ENCODE data around the gene TMCO4.

Gene TMCO4

DNA sequence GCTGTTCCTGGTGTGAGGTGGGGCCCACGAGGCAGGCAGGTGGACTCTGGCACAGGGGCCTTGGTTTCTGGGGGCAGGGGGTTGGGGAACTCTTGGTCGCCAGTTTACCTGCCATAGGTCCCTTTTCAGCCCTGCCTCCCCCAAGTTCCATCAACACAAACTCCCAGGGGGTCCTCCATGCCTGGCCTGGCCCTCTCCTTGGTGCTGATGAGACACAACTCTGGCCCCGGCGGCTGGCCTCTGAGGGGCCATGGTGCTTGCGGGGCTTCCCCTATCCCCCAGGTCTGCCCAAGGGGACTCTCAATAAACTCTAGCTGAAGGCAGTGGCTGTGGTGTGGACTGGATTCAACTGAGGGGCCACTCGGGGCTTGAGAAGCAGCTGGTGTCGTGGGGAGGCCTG is 119.1 kb downstream of the TMCO4 start:
- DNase-seq, result no peak

DNA sequence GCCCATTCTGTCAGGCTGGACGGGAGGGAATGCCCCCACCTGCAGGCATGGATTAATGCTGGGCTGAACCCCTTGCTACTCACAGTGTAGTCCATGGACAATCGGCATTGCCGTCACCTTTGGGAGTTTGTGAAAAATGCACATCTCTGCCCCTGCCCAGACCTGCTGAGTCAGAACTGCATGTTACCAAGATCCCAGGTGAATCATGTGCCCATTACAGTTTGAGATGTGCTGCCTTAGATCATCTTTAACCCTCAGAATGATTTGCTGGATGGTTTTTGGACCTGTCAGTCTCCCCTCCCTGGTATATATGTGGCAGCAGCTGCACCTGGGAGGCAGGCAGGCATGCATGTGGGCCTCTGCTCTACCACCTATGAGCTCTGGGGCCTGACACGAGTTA is 120.0 kb downstream of the TMCO4 start:
- no peak for DNase-seq

DNA sequence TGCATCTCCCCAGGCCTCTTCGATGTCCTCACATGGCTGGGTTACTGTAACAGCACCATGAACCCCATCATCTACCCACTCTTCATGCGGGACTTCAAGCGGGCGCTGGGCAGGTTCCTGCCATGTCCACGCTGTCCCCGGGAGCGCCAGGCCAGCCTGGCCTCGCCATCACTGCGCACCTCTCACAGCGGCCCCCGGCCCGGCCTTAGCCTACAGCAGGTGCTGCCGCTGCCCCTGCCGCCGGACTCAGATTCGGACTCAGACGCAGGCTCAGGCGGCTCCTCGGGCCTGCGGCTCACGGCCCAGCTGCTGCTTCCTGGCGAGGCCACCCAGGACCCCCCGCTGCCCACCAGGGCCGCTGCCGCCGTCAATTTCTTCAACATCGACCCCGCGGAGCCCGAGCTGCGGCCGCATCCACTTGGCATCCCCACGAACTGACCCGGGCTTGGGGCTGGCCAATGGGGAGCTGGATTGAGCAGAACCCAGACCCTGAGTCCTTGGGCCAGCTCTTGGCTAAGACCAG is 120.7 kb downstream of the TMCO4 start:
- DNase-seq, result no peak

DNA sequence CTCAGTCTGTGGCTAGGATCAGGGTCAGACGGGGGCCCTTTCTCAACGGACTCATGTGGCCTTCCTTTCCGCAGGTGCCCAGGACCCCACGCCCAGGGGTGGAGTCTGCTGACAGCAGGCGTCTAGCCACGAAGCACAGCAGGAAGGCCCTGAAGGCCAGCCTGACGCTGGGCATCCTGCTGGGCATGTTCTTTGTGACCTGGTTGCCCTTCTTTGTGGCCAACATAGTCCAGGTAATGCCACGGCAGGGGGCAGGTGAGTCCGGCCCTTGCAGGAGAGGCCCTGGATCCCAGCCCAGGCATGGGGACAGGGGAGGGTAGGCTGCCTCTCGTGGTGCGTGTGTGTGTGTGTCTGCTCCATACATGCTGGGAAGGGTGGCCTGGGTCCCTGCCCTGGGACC is 121.2 kb downstream of the TMCO4 start:
- DNase-seq, result no peak

DNA sequence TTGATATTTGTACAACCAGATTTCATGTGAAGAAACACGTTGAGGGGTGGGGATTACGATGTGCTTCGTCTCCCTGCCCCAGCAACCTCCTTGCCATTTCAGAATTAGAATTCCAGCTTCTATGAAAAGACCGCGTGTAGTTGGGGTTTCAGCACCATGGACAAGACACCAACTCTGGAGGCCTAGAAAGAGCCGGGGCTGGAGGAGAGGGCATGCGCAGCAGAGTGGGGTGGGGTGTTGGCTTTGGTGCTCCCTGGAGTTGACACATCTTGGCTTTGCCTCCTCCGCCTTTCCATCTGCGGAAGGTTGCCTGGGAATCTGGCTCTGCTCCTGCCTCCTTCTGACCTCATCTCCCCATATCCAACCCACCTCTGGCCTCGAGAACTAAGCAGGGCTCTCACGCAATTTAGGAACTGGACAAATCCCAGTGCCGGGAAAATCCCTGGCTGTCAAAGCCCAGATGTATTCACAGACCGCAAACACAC is 123.2 kb downstream of the TMCO4 start:
- no peak for DNase-seq

DNA sequence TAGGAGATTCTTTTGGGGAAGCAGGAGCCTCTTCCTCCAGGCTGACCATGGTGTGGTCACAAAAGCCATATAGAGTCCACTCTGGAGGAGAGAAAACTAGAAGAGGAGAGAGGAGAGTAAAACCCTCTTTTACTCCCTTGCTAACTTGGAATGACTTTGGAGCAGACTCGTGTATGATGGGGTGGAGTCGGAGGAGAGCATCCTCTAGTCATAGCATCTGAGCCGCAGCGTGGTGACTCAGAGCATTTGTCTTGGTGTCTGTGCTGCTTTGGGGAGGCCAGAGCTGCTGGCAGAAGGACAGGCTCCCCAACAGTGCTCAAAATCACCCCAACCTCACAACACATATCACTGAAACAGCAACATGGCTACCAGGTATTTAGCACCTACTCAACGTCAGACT is 123.9 kb downstream of the TMCO4 start:
- no peak for DNase-seq

DNA sequence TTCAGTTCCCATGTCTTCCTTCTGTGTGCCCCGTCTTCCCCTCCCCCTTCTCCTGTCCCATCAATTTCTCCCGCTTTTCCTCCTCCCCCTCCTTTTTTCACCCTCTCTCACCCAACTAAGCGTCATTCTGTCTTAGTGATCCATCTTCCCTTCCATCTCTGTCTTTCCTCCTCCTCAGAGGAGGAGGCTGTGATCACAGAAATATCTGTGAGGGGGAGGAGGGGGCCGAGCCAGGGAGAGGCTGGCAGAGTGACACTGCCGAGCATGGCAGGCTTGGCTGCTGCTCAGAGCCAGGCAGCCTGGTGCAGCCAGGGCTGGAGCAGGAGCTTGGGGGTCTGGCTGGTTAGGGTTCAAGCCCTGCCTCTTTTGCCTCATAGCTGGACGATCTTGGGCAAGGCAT is 127.5 kb downstream of the TMCO4 start:
- DNase-seq, result no peak

DNA sequence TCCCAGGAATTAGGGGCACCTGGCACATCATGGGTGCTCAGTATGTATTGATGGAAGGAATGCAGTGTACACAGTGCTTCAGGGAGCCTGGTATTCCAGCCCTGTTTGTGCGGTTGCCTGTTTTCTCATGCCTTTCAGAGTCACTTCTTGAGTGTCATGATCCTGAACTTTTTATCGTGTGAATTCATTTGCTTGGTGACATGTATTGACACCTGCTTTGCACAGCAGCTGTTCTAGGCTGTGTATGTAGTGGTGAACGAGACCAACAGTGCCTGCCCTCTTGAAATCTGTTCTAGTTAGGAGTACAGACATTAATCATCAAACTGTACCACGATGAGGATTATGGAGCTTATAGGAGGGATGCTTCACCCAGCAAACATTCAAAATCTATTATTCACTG is 128.9 kb downstream of the TMCO4 start:
- DNase-seq, result no peak

DNA sequence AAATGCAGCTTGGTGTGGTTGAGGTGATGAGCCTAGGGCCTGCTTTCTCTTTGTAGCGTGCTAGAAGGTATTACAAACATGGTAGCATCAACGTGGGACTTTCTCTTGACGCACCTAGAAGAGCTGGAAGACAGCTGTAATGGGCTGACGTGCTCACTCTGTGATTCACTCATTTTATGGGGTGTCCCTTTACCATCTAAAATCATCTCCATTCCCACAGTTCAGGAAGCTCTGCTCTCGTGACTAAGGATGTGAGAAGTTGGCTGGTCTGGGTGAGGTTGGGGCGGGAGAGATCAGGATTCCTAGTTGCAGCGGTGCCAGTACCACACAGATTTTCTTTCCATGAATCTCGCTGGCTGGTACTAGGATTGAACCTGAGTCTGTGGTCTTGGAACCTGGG is 130.8 kb downstream of the TMCO4 start:
- DNase-seq, result no peak

DNA sequence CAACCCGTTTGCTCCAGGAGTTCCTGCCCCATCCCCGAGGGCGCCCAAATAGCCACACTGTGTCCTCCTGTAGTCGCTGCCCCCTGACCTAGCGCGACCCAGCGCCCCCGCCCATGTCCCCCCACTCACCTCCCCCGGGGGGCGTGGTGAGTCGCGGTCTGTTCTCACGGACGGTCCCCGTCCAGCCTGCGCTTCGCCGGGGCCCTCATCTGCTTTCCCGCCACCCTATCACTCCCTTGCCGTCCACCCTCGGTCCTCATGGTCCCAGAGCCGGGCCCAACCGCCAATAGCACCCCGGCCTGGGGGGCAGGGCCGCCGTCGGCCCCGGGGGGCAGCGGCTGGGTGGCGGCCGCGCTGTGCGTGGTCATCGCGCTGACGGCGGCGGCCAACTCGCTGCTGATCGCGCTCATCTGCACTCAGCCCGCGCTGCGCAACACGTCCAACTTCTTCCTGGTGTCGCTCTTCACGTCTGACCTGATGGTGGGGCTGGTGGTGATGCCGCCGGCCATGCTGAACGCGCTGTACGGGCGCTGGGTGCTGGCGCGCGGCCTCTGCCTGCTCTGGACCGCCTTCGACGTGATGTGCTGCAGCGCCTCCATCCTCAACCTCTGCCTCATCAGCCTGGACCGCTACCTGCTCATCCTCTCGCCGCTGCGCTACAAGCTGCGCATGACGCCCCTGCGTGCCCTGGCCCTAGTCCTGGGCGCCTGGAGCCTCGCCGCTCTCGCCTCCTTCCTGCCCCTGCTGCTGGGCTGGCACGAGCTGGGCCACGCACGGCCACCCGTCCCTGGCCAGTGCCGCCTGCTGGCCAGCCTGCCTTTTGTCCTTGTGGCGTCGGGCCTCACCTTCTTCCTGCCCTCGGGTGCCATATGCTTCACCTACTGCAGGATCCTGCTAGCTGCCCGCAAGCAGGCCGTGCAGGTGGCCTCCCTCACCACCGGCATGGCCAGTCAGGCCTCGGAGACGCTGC is 133.9 kb downstream of the TMCO4 start:
- no peak for DNase-seq

DNA sequence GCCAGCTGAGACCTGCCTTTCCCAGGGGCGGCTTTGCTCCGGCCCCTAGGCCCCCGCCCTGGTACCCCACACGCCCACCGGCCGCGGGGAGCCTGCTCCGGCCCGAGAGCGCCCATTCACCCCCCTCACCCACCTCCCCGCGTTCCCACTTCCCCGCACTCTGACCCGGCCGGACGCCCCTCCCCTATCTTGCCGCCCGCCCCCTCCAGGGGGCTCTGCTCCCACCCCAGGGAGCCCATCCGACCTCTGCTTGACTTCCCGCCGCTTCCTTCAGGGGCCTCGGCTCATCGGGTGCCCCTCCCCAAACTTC is 134.6 kb downstream of the TMCO4 start:
- DNase-seq, result no peak

DNA sequence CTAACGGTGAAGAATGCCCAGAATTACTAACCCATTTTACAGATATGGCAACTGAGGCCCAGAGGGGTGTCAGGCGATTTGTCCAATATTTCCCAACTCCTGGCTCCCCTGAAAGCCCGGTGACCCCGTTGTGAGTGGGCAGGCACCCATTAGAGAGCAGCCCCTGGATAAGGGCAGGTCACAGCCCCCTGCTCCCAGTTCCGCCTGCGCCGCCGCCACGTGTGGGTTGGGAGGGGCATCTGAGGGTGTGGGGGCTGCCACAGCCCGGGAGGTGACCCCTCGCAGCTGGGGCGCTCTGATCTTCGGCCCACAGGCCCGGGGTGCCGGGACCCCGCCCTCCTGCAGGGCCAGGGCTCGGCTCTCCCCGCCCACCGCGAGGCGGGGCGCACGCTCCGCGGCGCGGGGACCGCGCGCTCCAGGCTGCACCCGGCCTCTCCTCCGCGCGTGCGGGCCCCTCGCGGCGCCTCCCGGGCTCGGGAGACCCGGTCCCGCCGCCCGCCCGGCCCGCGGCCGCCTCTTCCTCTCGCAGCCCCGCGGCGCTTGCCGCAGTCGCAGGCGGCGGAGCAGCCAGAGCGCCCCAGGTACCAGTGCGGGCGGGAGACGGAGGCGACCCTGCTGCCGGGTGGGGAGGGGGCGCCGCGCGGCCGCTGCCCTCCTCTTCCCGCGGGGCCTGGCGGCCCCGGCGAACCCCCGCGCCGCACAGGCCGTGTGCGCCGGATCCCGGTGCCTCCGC is 135.1 kb downstream of the TMCO4 start, which contains the start of gene HTR6:
Gene HTR6 (plus strand): TSS at position 423 of the 733 bp plus-strand sequence. CDS start 879 bp downstream, outside the sequence.
- DNase-seq, result no peak

DNA sequence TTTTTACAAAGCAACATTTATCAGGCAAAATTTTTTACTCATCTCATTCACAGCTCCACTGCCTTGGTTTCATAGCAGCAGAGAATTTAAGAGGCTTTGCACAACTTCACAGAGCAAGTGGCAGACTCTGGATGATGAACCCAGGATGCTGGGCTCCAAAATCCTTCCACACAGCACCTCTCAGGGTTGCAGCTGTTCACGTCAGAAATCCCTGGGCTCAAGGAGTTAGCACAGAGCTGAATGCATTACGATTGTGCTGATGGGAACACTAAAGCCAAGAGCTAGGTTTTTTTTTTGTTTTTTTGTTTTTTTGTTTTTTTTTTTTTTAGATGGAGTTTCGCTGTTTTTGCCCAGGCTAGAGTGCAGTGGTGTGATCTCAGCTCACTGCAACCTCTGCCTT is 137.4 kb downstream of the TMCO4 start:
- DNase-seq, result no peak

DNA sequence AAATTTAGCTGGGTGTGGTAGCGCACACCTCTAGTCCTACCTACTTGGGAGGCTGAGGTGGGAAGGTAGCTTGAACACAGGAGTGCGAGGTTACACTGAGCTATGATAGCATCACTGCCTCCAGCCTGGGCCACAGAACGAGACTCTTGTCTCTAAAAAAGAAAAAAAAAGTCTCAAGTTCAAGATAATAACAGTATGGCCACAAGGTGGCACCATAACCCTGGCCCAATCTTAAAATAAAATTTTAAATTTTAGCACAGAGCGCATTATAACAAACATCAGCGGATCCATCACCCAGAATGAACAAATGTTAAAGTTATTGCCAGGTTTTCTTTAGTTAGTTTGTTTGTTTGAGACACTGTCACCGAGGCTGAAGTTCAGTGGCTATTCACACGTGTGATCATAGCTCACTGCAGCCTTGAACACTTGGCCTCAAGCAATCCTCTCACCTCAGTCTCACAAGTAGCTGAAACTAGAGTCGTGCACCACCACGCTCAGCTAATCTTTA is 137.9 kb downstream of the TMCO4 start:
- no peak for DNase-seq

DNA sequence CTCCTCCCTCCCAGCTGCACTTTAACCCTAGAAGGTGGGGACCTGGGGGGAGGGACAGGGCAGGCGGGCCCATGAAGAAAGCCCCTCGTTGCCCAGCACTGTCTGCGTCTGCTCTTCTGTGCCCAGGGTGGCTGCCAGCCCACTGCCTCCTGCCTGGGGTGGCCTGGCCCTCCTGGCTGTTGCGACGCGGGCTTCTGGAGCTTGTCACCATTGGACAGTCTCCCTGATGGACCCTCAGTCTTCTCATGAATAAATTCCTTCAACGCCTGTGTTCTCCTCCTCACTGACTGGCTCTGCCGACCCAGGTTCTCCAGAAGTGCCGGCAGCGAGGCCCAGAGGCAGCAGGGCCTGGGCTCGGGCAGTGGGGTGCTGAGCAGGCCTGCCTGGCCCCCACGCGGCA is 141.5 kb downstream of the TMCO4 start:
- no peak for DNase-seq

DNA sequence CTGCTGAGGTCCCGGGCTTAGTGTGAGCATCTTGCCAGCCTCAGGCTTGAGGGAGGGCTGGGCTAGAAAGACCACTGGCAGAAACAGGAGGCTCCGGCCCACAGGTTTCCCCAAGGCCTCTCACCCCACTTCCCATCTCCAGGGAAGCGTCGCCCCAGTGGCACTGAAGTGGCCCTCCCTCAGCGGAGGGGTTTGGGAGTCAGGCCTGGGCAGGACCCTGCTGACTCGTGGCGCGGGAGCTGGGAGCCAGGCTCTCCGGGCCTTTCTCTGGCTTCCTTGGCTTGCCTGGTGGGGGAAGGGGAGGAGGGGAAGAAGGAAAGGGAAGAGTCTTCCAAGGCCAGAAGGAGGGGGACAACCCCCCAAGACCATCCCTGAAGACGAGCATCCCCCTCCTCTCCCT is 142.2 kb downstream of the TMCO4 start:
- DNase-seq, result no peak

DNA sequence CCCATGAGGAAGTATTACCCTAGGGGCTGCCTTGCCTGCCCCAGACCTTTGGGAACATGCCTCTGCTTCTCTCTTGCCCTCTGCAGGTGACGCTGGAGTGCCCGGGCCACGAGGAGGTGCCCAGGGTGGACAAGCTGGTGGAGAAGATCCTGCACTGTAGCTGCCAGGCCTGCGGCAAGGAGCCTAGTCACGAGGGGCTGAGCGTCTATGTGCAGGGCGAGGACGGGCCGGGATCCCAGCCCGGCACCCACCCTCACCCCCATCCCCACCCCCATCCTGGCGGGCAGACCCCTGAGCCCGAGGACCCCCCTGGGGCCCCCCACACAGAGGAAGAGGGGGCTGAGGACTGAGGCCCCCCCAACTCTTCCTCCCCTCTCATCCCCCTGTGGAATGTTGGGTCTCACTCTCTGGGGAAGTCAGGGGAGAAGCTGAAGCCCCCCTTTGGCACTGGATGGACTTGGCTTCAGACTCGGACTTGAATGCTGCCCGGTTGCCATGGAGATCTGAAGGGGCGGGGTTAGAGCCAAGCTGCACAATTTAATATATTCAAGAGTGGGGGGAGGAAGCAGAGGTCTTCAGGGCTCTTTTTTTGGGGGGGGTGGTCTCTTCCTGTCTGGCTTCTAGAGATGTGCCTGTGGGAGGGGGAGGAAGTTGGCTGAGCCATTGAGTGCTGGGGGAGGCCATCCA is 142.8 kb downstream of the TMCO4 start:
- DNase-seq, result no peak

DNA sequence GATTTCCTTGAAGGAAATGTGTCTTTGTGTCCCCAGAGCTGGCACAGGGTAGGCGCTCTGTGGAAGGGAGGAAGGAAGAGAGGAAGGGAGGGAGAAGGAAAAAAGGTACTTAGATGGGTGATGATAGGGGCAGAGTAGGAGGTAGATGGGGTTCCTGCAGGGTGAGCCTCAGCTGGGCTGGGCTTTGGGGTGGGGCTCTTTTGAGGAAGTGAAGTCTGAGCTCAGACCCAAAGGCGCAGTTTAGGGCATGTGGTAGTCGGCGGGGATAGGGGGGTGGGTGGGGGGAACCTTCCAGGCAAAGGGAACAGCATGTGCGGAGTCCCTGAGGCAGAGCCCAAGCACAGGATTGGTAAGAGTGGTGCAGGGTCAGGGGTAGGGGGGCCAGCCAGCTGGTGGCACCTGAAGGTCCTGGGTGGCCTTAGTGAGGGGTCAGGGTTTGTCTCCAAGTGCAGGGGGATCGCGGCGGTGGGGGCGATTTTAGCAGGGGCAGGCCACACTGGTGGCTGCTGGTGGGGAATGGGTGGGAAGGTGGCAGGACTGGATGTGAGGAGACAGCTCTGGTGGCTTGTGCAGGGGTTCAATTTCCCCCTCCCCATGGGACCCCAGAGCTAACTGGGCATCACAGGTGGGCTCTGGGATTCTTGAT is 143.5 kb downstream of the TMCO4 start:
- no peak for DNase-seq

DNA sequence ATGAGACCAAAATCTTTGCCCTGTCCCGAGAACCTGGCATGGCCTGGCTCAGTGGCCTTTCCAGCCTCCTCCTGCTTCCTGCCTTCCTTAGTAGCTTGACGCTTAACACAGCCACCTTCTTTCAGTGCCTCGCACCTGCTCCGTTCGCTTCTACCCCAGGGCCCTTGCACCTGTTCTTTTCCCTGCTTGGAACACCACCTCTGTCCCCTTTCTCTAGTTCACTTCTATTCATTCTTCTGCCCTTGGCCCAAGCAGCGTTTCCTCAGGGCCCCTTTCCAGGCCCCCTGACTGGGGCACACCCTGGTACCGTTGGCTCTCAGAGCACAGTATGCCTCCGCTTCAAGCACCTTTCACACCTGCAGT is 144.0 kb downstream of the TMCO4 start:
- DNase-seq, result no peak

DNA sequence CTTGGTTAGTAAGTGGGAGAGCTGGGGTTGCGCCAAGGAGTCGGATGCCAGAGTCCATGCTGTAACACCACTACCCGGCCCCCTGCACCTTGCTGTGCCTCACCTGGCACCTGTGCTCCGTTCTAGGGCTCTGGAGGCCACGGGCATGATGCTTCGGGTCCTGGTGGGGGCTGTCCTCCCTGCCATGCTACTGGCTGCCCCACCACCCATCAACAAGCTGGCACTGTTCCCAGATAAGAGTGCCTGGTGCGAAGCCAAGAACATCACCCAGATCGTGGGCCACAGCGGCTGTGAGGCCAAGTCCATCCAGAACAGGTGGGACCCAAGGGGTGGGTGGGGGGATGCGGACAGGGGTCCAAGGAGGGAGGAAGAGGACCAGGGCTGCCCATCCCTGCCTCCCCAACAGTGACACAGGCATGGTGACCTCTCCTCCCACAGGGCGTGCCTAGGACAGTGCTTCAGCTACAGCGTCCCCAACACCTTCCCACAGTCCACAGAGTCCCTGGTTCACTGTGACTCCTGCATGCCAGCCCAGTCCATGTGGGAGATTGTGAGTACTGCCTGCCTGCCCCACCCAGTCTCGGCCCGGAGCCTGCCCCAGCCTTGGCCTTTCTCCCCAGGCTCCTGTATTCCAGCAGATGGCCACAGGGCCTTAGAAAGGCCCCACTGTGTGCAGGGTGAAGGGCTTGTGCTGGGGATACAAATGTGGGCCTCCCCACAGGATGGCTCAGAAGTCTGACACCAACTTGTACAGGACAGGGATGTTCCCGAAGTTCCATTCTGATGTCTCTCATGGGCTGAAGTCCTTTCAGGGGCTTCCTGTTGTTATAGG is 144.6 kb downstream of the TMCO4 start:
- DNase-seq, result no peak

DNA sequence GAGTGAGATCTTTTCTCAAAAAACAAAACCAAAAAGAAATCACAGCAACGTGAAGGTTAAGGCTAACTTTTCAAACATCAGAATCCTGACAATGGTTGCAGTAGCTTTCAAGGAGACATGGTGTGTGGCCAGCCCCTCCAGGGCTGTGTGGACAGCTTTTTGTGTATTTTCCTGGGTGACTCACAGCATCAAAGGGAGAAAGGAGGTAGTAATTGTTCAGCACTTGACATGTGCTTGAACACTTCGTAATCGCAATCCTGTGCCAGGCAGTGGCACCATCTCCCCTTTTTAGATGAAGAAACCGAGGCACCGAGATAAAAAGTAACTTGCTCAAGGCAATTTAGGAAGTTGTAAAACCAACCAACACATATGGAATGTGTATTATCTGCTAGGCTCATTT is 145.3 kb downstream of the TMCO4 start:
- DNase-seq, result no peak
